ENCODE measurements around the gene TRIM56. TPM values are rescaled to one million over a fixed set of nuclear protein-coding genes. Genes with fewer than 3 reads are reported as not detected.

Gene TRIM56
- total RNA-seq, 1 experiment from 2014 or later = 8.3 TPM

Other genes starting within 250 kb of the TRIM56 start
- 12.2 and 15.0 TPM in 2 replicates for gene SLC12A9, start 232.8 kb upstream of the TRIM56 start, total RNA-seq (2014; rRNA removed; shearing (Covaris generic))
- gene TRIP6, start 218.1 kb upstream of the TRIM56 start, total RNA-seq (2014; rRNA removed; shearing (Covaris generic)) = 42.1 and 49.3 TPM in 2 replicates
- gene SRRT, start 210.4 kb upstream of the TRIM56 start, total RNA-seq (2014; rRNA removed; shearing (Covaris generic)) = 140 and 156 TPM in 2 replicates
- gene UFSP1, start 195.8 kb upstream of the TRIM56 start, total RNA-seq (2014; rRNA removed; shearing (Covaris generic)) = 5.5 and 6.1 TPM in 2 replicates
- gene ACHE, start 189.6 kb upstream of the TRIM56 start, total RNA-seq (2014; rRNA removed; shearing (Covaris generic)) = 1.3 and 1.5 TPM in 2 replicates
- 0.02 TPM in 1 of 2 replicates, not detected in the other for gene MUC3A, start 135.9 kb upstream of the TRIM56 start, total RNA-seq (2014; rRNA removed; shearing (Covaris generic))
- gene MUC12, start 115.9 kb upstream of the TRIM56 start, total RNA-seq (2014; rRNA removed; shearing (Covaris generic)) = 1.2 and 2.1 TPM in 2 replicates
- not detected in 2 replicates for gene MUC17, start 65.4 kb upstream of the TRIM56 start, total RNA-seq (2014; rRNA removed; shearing (Covaris generic))
- gene SERPINE1, start 41.6 kb downstream of the TRIM56 start, total RNA-seq (2014; rRNA removed; shearing (Covaris generic)) = 1.2 and 1.7 TPM in 2 replicates
- 89.2 and 98.3 TPM in 2 replicates for gene AP1S1, start 69.0 kb downstream of the TRIM56 start, total RNA-seq (2014; rRNA removed; shearing (Covaris generic))
- 0.10 and 0.18 TPM in 2 replicates for gene VGF, start 80.1 kb downstream of the TRIM56 start, total RNA-seq (2014; rRNA removed; shearing (Covaris generic))
- gene NAT16, start 94.8 kb downstream of the TRIM56 start, total RNA-seq (2014; rRNA removed; shearing (Covaris generic)) = not detected in 2 replicates
- not detected in 2 replicates for gene MOGAT3, start 115.6 kb downstream of the TRIM56 start, total RNA-seq (2014; rRNA removed; shearing (Covaris generic))
- gene PLOD3, start 132.1 kb downstream of the TRIM56 start, total RNA-seq (2014; rRNA removed; shearing (Covaris generic)) = 53.0 and 59.7 TPM in 2 replicates
- gene ZNHIT1, start 132.7 kb downstream of the TRIM56 start, total RNA-seq (2014; rRNA removed; shearing (Covaris generic)) = 67.0 and 77.8 TPM in 2 replicates
- gene CLDN15, start 152.3 kb downstream of the TRIM56 start, total RNA-seq (2014; rRNA removed; shearing (Covaris generic)) = 4.3 and 6.4 TPM in 2 replicates
- 64.1 and 91.2 TPM in 2 replicates for gene FIS1, start 159.6 kb downstream of the TRIM56 start, total RNA-seq (2014; rRNA removed; shearing (Covaris generic))
- gene IFT22, start 236.3 kb downstream of the TRIM56 start, total RNA-seq (2014; rRNA removed; shearing (Covaris generic)) = 29.6 and 33.8 TPM in 2 replicates

All from SJCRH30 (cell line).